D721Med (cell line): ENCODE results near the gene PPM1J.
A peak's percentile ranks its signal among the peaks of the same experiment; 100 is the strongest.

Experiments
- DNase-seq: peaks from one replicate; pipeline ENCODE4 v3.0.0; 2011; ENCODE audit warnings: low spot score; ENCODE audit not compliant: insufficient read length
- FAIRE-seq: peaks from 2 replicates; lab custom pipeline; 2011; peaks lifted over from hg19 to GRCh38; lab: Jason Lieb, UNC
- TF ChIP-seq, protein P1 (sequence below): IDR thresholded peaks from 2 replicates; pipeline ENCODE4 v1.5.1; 2012; ENCODE audit warnings: mild to moderate bottlenecking, control low read depth; ENCODE audit not compliant: insufficient read depth; ENCODE audit errors: missing control alignments

Gene PPM1J

DNA sequence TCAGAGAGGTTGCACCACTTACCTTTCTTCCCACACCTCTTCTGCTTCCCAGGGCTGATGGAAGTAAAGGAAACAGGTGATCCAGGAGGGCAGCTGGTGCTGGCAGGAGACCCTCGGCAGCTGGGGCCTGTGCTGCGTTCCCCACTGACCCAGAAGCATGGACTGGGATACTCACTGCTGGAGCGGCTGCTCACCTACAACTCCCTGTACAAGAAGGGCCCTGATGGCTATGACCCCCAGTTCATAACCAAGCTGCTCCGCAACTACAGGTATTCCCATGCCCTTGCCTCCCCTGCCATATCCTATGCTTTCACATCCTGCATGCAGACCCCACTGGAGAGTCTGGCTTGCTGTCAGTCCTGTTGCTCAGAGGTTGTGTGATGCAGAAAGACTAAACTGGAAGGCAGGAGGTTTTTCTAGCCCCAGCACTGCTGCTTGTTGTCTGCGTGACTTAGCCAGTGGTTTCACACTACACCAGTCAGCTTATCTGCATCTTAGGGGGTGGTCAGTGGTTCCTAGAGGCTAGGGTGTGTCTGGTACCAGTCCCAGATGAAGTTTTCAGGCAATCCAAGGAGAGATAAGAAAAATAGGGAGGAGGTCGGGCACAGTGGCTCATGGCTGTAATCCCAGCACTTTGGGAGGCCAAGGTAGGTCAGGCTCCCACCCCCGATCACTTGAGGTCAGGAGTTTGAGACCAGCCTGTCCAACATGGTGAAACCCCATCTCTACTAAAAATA is 18.4 kb downstream of the PPM1J start:
- DNase-seq (no peak), FAIRE-seq (no peak)
- TF ChIP-seq, protein P1, sequence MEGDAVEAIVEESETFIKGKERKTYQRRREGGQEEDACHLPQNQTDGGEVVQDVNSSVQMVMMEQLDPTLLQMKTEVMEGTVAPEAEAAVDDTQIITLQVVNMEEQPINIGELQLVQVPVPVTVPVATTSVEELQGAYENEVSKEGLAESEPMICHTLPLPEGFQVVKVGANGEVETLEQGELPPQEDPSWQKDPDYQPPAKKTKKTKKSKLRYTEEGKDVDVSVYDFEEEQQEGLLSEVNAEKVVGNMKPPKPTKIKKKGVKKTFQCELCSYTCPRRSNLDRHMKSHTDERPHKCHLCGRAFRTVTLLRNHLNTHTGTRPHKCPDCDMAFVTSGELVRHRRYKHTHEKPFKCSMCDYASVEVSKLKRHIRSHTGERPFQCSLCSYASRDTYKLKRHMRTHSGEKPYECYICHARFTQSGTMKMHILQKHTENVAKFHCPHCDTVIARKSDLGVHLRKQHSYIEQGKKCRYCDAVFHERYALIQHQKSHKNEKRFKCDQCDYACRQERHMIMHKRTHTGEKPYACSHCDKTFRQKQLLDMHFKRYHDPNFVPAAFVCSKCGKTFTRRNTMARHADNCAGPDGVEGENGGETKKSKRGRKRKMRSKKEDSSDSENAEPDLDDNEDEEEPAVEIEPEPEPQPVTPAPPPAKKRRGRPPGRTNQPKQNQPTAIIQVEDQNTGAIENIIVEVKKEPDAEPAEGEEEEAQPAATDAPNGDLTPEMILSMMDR: no peak

DNA sequence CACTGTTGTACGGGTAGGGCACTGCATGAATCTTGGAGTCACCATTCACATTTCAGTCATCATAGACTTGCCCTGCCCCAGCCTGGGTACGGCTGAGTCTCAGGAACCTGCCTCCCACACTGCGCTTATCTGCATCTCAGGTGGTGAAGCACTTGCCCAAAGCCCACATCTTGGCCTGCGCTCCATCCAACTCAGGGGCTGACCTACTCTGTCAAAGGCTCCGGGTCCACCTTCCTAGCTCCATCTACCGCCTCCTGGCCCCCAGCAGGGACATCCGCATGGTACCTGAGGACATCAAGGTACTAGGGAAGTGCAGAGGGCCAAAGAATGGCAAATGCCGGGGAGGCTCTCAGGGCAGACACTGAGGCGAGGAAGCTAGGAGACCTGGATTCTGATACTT is 19.9 kb downstream of the PPM1J start:
- TF ChIP-seq, protein P1: no peak
- FAIRE-seq (no peak), DNase-seq (no peak)

DNA sequence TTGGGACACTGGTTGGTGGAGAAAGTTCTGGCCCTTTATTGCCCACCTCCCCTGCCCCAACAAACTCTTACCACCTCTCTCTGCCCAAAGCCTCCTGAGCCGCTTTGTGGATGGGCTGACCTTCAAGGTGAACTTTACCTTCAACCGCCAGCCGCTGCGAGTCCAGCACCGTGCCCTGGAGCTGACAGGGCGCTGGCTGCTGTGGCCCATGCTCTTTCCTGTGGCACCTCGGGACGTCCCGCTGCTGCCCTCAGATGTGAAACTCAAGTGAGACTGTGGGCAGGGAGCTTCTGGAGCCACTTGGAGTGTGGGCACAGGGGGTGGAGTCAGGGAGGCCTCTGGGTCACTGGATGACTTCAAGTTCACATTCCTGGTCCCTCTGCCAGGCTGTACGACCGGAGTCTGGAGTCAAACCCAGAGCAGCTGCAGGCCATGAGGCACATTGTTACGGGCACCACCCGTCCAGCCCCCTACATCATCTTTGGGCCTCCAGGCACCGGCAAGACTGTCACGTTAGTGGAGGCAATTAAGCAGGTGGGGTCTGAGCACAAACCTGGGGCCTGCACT is 20.7 kb downstream of the PPM1J start:
- TF ChIP-seq, protein P1: no peak
- DNase-seq: peak; percentile 6
- FAIRE-seq: no peak

DNA sequence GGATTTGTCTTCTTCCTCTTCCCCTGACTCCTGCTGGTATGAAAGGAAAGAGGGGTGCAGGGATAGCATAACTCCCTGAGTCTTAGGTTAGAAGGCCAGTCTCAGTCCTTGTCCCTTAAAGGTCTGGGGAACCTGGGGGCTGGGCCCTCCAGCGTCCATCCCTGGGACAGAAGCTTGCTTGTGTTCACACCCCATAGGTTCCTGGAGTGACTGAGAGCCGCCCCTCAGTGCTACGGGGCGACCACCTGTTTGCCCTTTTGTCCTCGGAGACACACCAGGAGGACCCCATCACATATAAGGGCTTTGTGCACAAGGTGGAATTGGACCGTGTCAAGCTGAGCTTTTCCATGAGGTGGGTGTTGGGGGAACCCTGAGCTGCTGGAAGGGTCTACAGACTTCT is 21.3 kb downstream of the PPM1J start:
- FAIRE-seq (no peak), DNase-seq (peak; percentile 15)
- TF ChIP-seq, protein P1: no peak

DNA sequence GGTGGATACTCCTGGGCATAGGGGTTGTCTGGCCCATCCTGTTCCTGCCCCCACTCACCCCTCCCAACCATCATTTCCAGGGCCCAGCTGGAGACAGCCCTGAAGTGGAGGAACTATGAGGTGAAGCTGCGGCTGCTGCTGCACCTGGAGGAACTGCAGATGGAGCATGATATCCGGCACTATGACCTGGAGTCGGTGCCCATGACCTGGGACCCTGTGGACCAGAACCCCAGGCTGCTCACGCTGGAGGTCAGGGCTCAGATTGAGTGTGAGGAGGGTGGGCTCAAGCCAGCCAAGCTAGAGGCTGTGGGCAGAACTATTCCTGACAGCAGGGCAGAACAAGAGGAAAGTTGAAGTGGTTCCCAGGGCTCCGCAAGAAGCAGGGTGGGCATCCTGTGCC is 22.5 kb downstream of the PPM1J start:
- DNase-seq: no peak
- TF ChIP-seq, protein P1: no peak
- FAIRE-seq: no peak

DNA sequence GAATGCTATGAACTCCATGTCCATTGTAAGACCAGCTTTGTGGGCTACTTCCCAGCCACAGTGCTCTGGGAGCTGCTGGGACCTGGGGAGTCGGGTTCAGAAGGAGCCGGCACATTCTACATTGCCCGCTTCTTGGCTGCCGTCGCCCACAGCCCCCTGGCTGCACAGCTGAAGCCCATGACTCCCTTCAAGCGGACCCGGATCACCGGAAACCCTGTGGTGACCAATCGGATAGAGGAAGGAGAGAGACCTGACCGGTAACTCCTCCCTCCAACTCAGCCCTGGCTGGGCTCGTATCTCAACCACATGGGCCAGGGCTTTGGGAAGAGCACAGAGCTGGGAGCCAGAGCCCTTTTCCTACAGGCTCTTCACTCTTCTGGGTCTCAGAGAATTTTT is 25.3 kb downstream of the PPM1J start:
- no peak for FAIRE-seq

More for the DNA sequence above, 25.3 kb downstream of the PPM1J start:
- DNase-seq: no peak
- TF ChIP-seq, protein P1: no peak
